ENCODE results near the gene MAML2. TPM values are rescaled to one million over a fixed set of nuclear protein-coding genes. Genes with fewer than 3 reads are reported as not detected.

MAML2 gene
- total and polyA plus RNA-seq, 2 of the 13 experiments (the other 11 are each of a cell fraction or from before 2014, with no cell fraction given), result 2.3 to 25.9 TPM

GRCh38 chr11:96333191-96333719 is 9.7 kb downstream of the MAML2 start:
- peaks cover 93% of the 10 kb centered on the region for H3K4me1 ChIP-seq (ENCODE audit: insufficient read depth, low read length)
- FAIRE-seq (no peak), DNase-seq (ENCODE audit: low spot score) (no peak), ATAC-seq (no peak)
- BruUV-seq (replicated peaks), result no TSS peak
- peak overlapping the region in 1 of 3 experiments; percentile 17; a peak in 3 of 6 replicates for H3K4me3 ChIP-seq (replicated peaks in 1 of 3; ENCODE audit: insufficient read depth in 1 of 3, low read depth in 2 of 3, low read length in 3 of 3)
- peak overlapping the region; percentile 60; the same call in 1 of the 2 replicates for H3K9ac ChIP-seq (ENCODE audit: insufficient read depth, low read depth, low read length)
- H3K27ac ChIP-seq (ENCODE audit: extremely low read length, insufficient read depth, low read length), result peak overlapping the region; percentile 86
- no peak overlapping the region for H2AFZ ChIP-seq (ENCODE audit: low read length)
- H3K4me2 ChIP-seq (ENCODE audit: low read depth, low read length), result peak overlapping the region; percentile 77
- TF ChIP-seq DNMT3B (CRISPR knock-in tag; conservative IDR thresholded peaks at IDR 0.05) (no peak), ZMYM2 (CRISPR knock-in tag; IDR thresholded peaks at IDR 0.05) (no peak), FOXA3 (CRISPR knock-in tag; IDR thresholded peaks at IDR 0.05) (no peak), TCF7 (IDR thresholded peaks at IDR 0.05; ENCODE audit: low read depth) (no peak), PHF20 (CRISPR knock-in tag; IDR thresholded peaks at IDR 0.05) (no peak)
- TF ChIP-seq, protein P1, sequence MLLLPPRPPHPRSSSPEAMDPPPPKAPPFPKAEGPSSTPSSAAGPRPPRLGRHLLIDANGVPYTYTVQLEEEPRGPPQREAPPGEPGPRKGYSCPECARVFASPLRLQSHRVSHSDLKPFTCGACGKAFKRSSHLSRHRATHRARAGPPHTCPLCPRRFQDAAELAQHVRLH (CRISPR knock-in tag; IDR thresholded peaks at IDR 0.05; ENCODE audit: borderline replicate concordance, low read depth), result no peak
- ChIA-PET POLR2A (interaction anchor here (1.0 to 4.0 kb wide), 7 partner anchors 9 to 317 kb away, joined by 3 to 54 read pairs (median 5); partner anchors contain the start of genes CCDC82, JRKL and MAML2), CTCF (ENCODE audit: low intra/inter-chr PET ratio, low total read pairs) (interaction anchor here (0.8 kb wide), 1 partner anchor 9 kb away, joined by 3 read pairs; no protein-coding TSS in a partner anchor)
- intact Hi-C loops (cut with micrococcal nuclease; ENCODE audit: unreplicated experiment), result no loop called here
- H3K36me3 ChIP-seq (replicated peaks in 1 of 2; ENCODE audit: control insufficient read depth in 1 of 2, insufficient read depth in 2 of 2, low read length in 2 of 2), result peaks cover 1 to 14% of the 10 kb centered on the region in 2 experiments; a peak in 4 of 5 replicates
- H3K27me3 ChIP-seq (ENCODE audit: control insufficient read depth in 1 of 2, insufficient read depth in 2 of 2, low read length in 2 of 2), result no peaks in the 10 kb centered on the region
- H4K20me1 ChIP-seq (ENCODE audit: insufficient read depth, low read length), result peaks cover 4% of the 10 kb centered on the region; the same call in 1 of the 2 replicates
- H3K79me2 ChIP-seq (ENCODE audit: insufficient read depth, low read length), result peaks cover 93% of the 10 kb centered on the region
- in situ Hi-C loops (cut with HindIII; ENCODE audit: extremely low pct_ligation_motif_present, low pct_unique_long_range_greater_than_20kb), result no loop called here
- WGBS (ENCODE audit: low lambda C conversion rate), result 96% methylated on average over 4 of the region's 4 CpGs
- no peaks in the 10 kb centered on the region for H3K9me3 ChIP-seq (ENCODE audit: low read length)

GRCh38 chr11:96332126-96332771 is 10.7 kb downstream of the MAML2 start:
- no peaks in the 10 kb centered on the region for H3K9me3 ChIP-seq (ENCODE audit: low read length)
- FAIRE-seq, result no peak
- in situ Hi-C loops (cut with HindIII; ENCODE audit: extremely low pct_ligation_motif_present, low pct_unique_long_range_greater_than_20kb) (no loop called here), intact Hi-C loops (cut with micrococcal nuclease; ENCODE audit: unreplicated experiment) (no loop called here)
- H3K36me3 ChIP-seq (replicated peaks in 1 of 2; ENCODE audit: control insufficient read depth in 1 of 2, insufficient read depth in 2 of 2, low read length in 2 of 2), result peaks cover 1 to 14% of the 10 kb centered on the region in 2 experiments; a peak in 4 of 5 replicates
- no peak overlapping the region for H2AFZ ChIP-seq (ENCODE audit: low read length)
- POLR2A ChIA-PET, result interaction anchor here (0.8 to 4.0 kb wide), 13 partner anchors 10 to 1265 kb away, joined by 3 to 54 read pairs (median 4); partner anchors contain the start of genes CCDC82, JRKL, MAML2 and MTMR2
- BruUV-seq (replicated peaks), result no TSS peak
- CTCF ChIA-PET (ENCODE audit: low intra/inter-chr PET ratio, low total read pairs), result interaction anchor here (0.8 kb wide), 1 partner anchor 10 kb away, joined by 3 read pairs; no protein-coding TSS in a partner anchor
- peaks cover 4% of the 10 kb centered on the region; the same call in 1 of the 2 replicates for H4K20me1 ChIP-seq (ENCODE audit: insufficient read depth, low read length)
- peaks cover 87% of the 10 kb centered on the region for H3K79me2 ChIP-seq (ENCODE audit: insufficient read depth, low read length)
- peaks cover 83% of the 10 kb centered on the region for H3K4me1 ChIP-seq (ENCODE audit: insufficient read depth, low read length)
- peak overlapping the region; percentile 77 for H3K4me2 ChIP-seq (ENCODE audit: low read depth, low read length)
- H3K4me3 ChIP-seq (replicated peaks in 1 of 3; ENCODE audit: insufficient read depth in 1 of 3, low read depth in 2 of 3, low read length in 3 of 3), result peak overlapping the region; percentile 9 to 42 (median 17); a peak in 4 of 6 replicates
- no peaks in the 10 kb centered on the region for H3K27me3 ChIP-seq (ENCODE audit: control insufficient read depth in 1 of 2, insufficient read depth in 2 of 2, low read length in 2 of 2)
- peak; percentile 95 for ATAC-seq
- 9% methylated on average over 8 of the region's 8 CpGs for WGBS (ENCODE audit: low lambda C conversion rate)
- peak; percentile 83 for DNase-seq (ENCODE audit: low spot score)
- peak overlapping the region; percentile 60 for H3K9ac ChIP-seq (ENCODE audit: insufficient read depth, low read depth, low read length)
- peak overlapping the region; percentile 86 for H3K27ac ChIP-seq (ENCODE audit: extremely low read length, insufficient read depth, low read length)
- no peak for TF ChIP-seq ZNF10 (CRISPR knock-in tag; IDR thresholded peaks at IDR 0.05; ENCODE audit: borderline replicate concordance, low read depth)
- TF ChIP-seq, protein P2, sequence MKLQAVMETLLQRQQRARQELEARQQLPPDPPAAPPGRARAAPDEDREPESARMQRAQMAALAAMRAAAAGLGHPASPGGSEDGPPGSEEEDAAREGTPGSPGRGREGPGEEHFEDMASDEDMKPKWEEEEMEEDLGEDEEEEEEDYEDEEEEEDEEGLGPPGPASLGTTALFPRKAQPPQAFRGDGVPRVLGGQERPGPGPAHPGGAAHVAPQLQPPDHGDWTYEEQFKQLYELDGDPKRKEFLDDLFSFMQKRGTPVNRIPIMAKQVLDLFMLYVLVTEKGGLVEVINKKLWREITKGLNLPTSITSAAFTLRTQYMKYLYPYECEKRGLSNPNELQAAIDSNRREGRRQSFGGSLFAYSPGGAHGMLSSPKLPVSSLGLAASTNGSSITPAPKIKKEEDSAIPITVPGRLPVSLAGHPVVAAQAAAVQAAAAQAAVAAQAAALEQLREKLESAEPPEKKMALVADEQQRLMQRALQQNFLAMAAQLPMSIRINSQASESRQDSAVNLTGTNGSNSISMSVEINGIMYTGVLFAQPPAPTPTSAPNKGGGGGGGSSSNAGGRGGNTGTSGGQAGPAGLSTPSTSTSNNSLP (IDR thresholded peaks at IDR 0.05; ENCODE audit: low read depth, low read length), result peak; percentile 73
- TF ChIP-seq TEAD3 (CRISPR knock-in tag; optimal IDR thresholded peaks at IDR 0.05; ENCODE audit: borderline replicate concordance), result peak; percentile 44
- TF ChIP-seq NR2F6 (IDR thresholded peaks at IDR 0.05), result no peak
- TF ChIP-seq NR2F6 (CRISPR knock-in tag; IDR thresholded peaks at IDR 0.05), result peak; percentile 31; the same call in 1 of the 2 replicates
- no peak for TF ChIP-seq THAP7 (CRISPR knock-in tag; IDR thresholded peaks at IDR 0.05)
- TF ChIP-seq U2AF2 (IDR thresholded peaks at IDR 0.05; ENCODE audit: low read depth, low read length), result no peak
- peak; percentile 23; the same call in 1 of the 2 replicates for TF ChIP-seq ZBTB25 (CRISPR knock-in tag; IDR thresholded peaks at IDR 0.05)
